OCI-LY1 (cell line): ENCODE data around the gene SPATA13.

Experiments used
- EZH2 ChIP-seq: fragments of 200-600 bp; sonication (generic), shearing (Covaris generic); IDR thresholded peaks from 2 replicates; pipeline ENCODE4 v1.8.0; 2017; ENCODE audit warnings: borderline replicate concordance, mixed run types, mild to moderate bottlenecking, antibody characterized with exemption, low read length, moderate library complexity, mixed read lengths
- TF ChIP-seq, protein P1 (sequence below): fragments of 200-600 bp; sonication (generic), shearing (Covaris generic); IDR thresholded peaks from 2 replicates; pipeline ENCODE4 v1.5.1; 2017; ENCODE audit warnings: mild to moderate bottlenecking, antibody characterized with exemption, low read length, moderate library complexity, mixed read lengths

DNA sequence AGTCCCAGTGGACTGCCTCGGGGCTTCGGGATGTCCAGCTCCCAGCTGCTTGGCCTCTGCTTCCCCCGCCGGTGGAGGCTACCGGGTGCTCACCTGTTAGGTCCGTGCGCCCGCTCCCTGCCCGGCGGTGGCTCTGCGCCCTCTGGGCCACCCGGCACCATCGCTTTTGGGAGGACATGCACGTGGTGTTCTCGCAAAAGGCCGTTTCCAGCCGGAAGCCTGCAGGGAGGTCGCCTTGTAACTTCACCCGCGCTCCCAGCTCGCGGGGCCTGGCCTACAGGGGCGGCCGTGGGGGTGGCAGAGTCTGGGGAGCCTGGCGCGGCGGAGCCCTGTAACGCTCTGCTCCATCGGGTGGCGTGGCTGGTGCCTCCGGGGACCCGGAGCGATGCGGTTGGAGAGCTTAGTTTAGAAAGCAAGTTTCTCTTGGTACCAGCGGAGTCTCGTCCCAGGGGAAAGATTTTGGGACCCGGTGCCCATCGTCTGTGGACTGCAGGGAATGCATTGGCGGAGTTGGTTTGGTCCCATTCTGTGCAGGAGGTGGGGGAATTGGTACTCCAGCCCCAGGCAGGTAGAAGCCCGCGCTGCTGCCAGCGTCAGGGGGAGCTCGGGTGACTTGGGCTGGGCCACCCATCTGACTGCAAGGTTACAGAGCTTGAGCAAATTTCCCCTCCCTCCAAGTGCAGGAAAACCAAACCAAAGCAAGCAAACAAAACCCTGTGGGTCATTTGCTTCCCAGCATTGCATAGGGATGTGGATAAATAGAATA is 673 bp downstream of the SPATA13 start:
- TF ChIP-seq, protein P1, sequence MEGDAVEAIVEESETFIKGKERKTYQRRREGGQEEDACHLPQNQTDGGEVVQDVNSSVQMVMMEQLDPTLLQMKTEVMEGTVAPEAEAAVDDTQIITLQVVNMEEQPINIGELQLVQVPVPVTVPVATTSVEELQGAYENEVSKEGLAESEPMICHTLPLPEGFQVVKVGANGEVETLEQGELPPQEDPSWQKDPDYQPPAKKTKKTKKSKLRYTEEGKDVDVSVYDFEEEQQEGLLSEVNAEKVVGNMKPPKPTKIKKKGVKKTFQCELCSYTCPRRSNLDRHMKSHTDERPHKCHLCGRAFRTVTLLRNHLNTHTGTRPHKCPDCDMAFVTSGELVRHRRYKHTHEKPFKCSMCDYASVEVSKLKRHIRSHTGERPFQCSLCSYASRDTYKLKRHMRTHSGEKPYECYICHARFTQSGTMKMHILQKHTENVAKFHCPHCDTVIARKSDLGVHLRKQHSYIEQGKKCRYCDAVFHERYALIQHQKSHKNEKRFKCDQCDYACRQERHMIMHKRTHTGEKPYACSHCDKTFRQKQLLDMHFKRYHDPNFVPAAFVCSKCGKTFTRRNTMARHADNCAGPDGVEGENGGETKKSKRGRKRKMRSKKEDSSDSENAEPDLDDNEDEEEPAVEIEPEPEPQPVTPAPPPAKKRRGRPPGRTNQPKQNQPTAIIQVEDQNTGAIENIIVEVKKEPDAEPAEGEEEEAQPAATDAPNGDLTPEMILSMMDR, result no peak
- TF ChIP-seq EZH2, result no peak
